Naive thymus-derived CD8-positive, alpha-beta T cell (primary cell): ENCODE measurements around the gene SH3TC2. TPM values are rescaled to one million over a fixed set of nuclear protein-coding genes. Genes with fewer than 3 reads are reported as not detected.

Experiments used
- ATAC-seq, 2 donors: fragments of 150-1000 bp; cut with Tn5 transposase in 1 of 2; sonication (Bioruptor Pico), chemical (Tn5 transposase) in 1 of 2; 1 replicate in 1 of 2; 2 replicates in 1 of 2; pipeline ENCODE4 v1.10.0; 2021; ENCODE audit warnings: mild to moderate bottlenecking in 2 of 2, moderate library complexity in 2 of 2
- POLR2A ChIA-PET: fragments of 350-600 bp; sonication (Branson Sonifier 250); formaldehyde crosslinking; loops from one replicate; lab custom pipeline; 2021; ENCODE audit warnings: antibody characterized with exemption; lab: Charles Lee
- DNase-seq, 10 donors: peaks; one replicate each; pipeline versions ENCODE4 v3.0.0 to v3.0.0-alpha.2; 2020 to 2022
- H3K27ac Mint-ChIP-seq, 10 donors: one replicate each; pipeline ENCODE4 v1.8.0; 2020 to 2022; ENCODE audit warnings: mild to moderate bottlenecking in 10 of 10, mixed read lengths in 10 of 10, moderate library complexity in 4 of 10, inconsistent platforms in 1 of 10
- H3K27me3 Mint-ChIP-seq, 5 donors: one replicate each; pipeline ENCODE4 v1.8.0; 2021 to 2022; ENCODE audit warnings: mixed read lengths in 5 of 5
- H3K36me3 Mint-ChIP-seq, 3 donors: one replicate each; pipeline ENCODE4 v1.8.0; 2020 to 2022; ENCODE audit warnings: mixed read lengths in 3 of 3, mild to moderate bottlenecking in 2 of 3, inconsistent platforms in 1 of 3
- H3K4me1 Mint-ChIP-seq, 4 donors: one replicate each; pipeline ENCODE4 v1.8.0; 2021 to 2022; ENCODE audit warnings: mixed read lengths in 4 of 4
- H3K4me3 Mint-ChIP-seq, 10 donors: one replicate each; pipeline ENCODE4 v1.8.0; 2020 to 2022; ENCODE audit warnings: mild to moderate bottlenecking in 10 of 10, mixed read lengths in 10 of 10, moderate library complexity in 6 of 10, inconsistent platforms in 1 of 10
- H3K9me3 Mint-ChIP-seq, 9 donors: one replicate each; pipeline ENCODE4 v1.8.0; 2020 to 2022; ENCODE audit warnings: mixed read lengths in 9 of 9, mild to moderate bottlenecking in 3 of 9, inconsistent platforms in 1 of 9, moderate library complexity in 1 of 9
- polyA plus RNA-seq, 3 donors: library from polyadenylated mRNA; unstranded; fragments of 300-500 nt; fragmentation: Illumina TruSeq; gene quantifications; one replicate each; pipeline ENCODE4 v1.2.3, GENCODE V29; 2021
- total RNA-seq, 8 experiments: library from RNA in 2 of 8; stranded (reverse) in 2 of 8; gene quantifications; one replicate each; pipeline ENCODE4 v1.2.3 and lab custom pipeline; 2021 to 2026

The SH3TC2 gene
- total and polyA plus RNA-seq, 5 experiments from 2014 or later: not detected

DNA sequence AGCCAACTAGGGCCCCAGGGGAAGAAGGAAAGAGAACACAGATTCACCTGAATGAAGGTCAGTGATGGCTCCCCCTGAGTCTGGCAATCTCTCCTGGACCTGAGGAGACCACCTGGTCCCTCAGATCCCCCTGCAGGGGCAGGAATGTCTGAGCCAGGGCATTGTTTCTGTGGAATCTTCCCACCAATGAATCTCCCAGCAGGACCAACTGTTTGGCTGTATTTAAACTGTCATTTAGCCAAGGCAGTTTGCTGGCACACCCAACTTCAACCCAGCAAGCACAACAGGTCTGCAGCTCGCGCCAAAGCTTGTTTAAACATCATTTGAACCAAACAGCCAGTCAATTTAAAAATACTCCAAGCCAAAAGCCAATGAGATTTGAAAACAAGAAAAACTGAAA lies 92.6 kb downstream of the SH3TC2 start:
- Mint-ChIP-seq H3K36me3 (no peaks in the 10 kb centered on the region), H3K27me3 (peaks cover 3 to 26% (median 5%) of the 10 kb centered on the region in 5 donors), H3K27ac (no peak overlapping the region), H3K9me3 (no peaks in the 10 kb centered on the region), H3K4me1 (peaks cover 0 to 2% (median 0%) of the 10 kb centered on the region in 4 donors), H3K4me3 (no peak overlapping the region)
- no peak for DNase-seq
- POLR2A ChIA-PET: no interaction called here
- ATAC-seq: no peak

DNA sequence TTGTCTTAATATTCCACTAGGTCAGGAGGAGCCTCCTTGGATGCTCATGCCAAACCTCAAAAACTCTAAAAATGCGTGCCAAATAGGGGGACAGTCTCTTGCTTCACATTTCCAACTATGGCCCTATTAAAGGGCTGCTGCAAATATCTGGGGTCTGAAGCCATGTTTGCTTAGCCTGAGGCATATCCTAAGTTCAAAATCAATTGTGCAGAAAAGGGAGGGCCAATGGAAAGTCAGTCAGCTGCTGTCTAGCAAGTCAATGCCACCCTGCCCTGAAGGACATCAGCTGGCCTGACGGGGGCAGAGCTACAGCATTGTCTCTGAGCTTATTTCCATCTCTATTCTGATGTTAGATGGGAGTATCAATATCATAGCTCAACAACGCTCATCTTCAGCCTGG lies 93.6 kb downstream of the SH3TC2 start:
- H3K27ac Mint-ChIP-seq: no peak overlapping the region
- peaks cover 3 to 21% (median 5%) of the 10 kb centered on the region in 5 donors for H3K27me3 Mint-ChIP-seq
- no peaks in the 10 kb centered on the region for H3K36me3 Mint-ChIP-seq
- ATAC-seq: no peak
- peaks cover 0 to 2% (median 0%) of the 10 kb centered on the region in 4 donors for H3K4me1 Mint-ChIP-seq
- H3K9me3 Mint-ChIP-seq: no peaks in the 10 kb centered on the region
- DNase-seq: no peak
- POLR2A ChIA-PET: no interaction called here
- H3K4me3 Mint-ChIP-seq: no peak overlapping the region

DNA sequence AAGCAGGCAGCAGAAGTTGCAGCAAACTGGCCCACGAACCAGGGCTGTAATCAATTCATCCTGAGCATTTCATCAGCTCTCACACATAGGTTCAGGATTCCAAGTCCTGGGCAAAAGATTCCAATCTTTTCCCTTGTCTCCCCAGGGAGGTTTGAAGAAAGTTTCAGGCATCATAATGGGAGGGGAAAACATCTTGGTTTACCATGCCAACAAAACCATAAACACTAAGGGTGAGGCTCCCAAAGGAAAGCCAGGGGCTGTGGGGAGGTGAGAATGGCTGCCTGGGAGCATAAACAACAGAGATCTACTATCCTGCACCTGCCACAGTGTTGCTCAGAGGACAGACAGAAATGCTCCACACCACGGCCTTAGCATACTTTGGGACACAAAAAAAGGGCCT lies 94.6 kb downstream of the SH3TC2 start:
- peaks cover 0 to 12% (median 1%) of the 10 kb centered on the region in 5 donors for H3K27me3 Mint-ChIP-seq
- no peak overlapping the region for H3K27ac Mint-ChIP-seq
- DNase-seq: no peak
- peaks cover 1 to 7% (median 4%) of the 10 kb centered on the region in 4 donors for H3K4me1 Mint-ChIP-seq
- H3K9me3 Mint-ChIP-seq: no peaks in the 10 kb centered on the region
- H3K36me3 Mint-ChIP-seq: no peaks in the 10 kb centered on the region
- ATAC-seq: no peak
- H3K4me3 Mint-ChIP-seq: no peak overlapping the region
- POLR2A ChIA-PET: no interaction called here

DNA sequence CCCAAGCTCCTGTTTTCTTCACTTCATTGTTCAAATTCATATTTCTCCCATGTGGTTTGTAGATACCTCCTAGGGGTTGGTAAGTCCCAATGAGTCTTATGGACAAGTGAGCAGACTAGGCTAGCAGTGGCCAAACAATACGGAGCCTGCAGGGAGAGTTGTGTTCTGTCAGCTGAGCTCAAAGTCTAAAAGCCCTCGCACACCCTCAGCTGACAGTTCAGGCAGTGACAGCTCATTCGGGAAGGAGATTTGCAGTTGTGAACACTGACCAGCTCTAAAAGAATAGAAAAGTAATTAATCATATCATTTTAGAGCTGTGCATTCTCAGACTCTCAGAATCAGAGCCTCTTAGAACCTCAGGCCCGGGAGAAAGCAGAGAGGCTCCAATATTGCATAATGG lies 95.1 kb downstream of the SH3TC2 start:
- Mint-ChIP-seq H3K36me3 (no peaks in the 10 kb centered on the region), H3K4me1 (peaks cover 1 to 7% (median 4%) of the 10 kb centered on the region in 4 donors), H3K27me3 (peaks cover 0 to 12% (median 1%) of the 10 kb centered on the region in 5 donors), H3K9me3 (no peaks in the 10 kb centered on the region), H3K27ac (no peak overlapping the region), H3K4me3 (no peak overlapping the region)
- POLR2A ChIA-PET: no interaction called here
- DNase-seq (no peak), ATAC-seq (no peak)

DNA sequence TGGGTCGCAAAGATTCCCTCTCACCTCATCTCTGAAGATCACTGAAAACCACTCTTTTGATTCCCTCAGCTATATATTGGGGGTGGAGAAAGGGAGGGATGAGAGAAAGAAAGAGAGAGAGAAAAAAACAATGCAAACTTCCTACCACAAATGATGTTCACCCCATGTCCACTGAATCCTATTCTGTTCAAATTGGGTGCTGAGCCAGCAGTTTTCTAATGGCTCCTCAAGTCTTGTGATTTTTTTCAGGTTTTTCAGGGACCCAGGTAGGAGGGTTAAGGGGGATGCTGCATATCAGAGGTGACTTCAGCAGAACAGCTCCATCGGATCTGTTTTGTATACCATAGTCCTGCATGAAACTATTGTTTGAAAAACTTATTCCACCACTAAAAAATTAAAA lies 95.9 kb downstream of the SH3TC2 start:
- POLR2A ChIA-PET: no interaction called here
- Mint-ChIP-seq H3K4me3 (no peak overlapping the region), H3K27me3 (peaks cover 0 to 6% (median 0%) of the 10 kb centered on the region in 5 donors), H3K36me3 (no peaks in the 10 kb centered on the region), H3K27ac (no peak overlapping the region), H3K4me1 (peaks cover 1 to 7% (median 4%) of the 10 kb centered on the region in 4 donors), H3K9me3 (no peaks in the 10 kb centered on the region)
- DNase-seq (no peak), ATAC-seq (no peak)

DNA sequence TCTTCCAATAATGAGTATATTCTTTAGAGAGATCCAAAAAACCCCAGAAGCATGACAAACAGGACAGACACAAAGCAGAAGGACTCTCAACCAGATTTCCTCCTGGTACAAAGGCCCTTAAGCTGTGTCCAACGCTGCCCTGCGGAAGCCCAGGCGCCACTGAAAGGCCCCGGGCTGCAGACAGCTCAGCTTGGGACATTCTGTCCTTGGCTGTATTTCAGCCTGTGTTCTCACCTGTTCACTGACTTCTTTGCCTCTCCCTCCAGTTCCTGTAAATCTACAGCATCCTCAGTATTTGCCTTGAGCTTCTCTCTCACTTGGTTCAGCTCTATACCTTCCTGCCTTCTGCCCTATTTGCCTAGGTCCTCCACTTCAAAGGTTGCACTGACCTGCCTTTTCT lies 96.5 kb downstream of the SH3TC2 start:
- POLR2A ChIA-PET: no interaction called here
- ATAC-seq (no peak), DNase-seq (no peak)
- Mint-ChIP-seq H3K27ac (no peak overlapping the region), H3K9me3 (no peaks in the 10 kb centered on the region), H3K36me3 (no peaks in the 10 kb centered on the region), H3K4me3 (no peak overlapping the region), H3K4me1 (peaks cover 1 to 7% (median 4%) of the 10 kb centered on the region in 4 donors), H3K27me3 (peaks cover 0 to 6% (median 0%) of the 10 kb centered on the region in 5 donors)

DNA sequence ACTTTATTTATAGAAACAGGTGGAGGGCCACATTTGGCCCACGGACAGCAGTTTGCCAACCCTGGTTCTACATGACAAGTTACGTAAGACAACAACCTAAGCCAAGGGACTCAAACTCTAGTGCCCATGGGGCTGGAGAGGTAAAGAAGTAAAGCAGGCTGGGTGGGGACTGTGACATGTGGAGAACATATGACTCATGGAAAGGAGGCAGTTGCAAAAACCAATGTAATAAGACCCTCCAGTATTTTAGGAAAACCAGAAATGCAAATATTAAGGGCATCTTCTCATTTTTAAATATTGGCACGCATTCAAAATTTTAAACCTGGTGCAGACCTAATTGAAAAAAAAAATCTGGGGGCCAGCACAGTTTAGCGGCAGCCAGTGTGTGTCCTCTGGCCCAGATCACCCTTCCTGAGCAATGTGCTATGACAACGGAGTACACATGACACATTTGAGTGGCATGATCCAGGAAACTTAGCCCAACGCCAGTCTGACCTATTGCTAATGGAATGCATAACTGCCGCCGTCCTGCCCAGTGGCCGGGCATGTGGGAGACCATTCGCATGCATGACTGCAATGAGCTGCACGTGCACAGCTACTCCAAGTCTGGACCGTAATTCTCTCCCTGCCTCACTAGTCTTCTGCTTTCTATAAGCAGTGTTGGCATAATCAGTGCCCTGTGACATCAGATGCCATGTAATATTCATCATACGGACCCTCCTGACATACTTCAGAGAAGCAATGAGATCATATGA lies 97.2 kb downstream of the SH3TC2 start:
- Mint-ChIP-seq H3K27me3 (peaks cover 0 to 6% (median 1%) of the 10 kb centered on the region in 5 donors), H3K9me3 (no peaks in the 10 kb centered on the region), H3K4me3 (no peak overlapping the region), H3K27ac (no peak overlapping the region), H3K36me3 (no peaks in the 10 kb centered on the region), H3K4me1 (peaks cover 1 to 7% (median 4%) of the 10 kb centered on the region in 4 donors)
- ATAC-seq (no peak), DNase-seq (no peak)
- POLR2A ChIA-PET: no interaction called here

DNA sequence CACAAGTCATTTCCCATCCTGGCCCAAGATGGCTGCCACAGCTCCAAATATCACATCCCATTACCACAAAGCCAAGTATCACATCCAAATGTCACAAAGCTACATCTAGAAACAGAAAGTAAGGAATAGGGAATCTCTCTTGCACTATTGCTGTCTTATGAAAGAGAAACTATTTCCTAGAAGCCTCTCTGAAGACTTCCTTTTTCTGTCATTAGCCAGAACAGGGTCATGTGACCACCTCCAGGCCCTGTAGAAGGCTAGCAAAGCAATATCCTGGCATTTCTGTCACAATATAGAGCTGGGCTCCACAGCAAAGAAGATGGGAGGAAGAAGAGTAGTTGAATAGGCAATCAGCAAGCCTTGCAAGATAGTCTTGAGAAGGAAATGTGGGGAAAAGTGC lies 99.2 kb downstream of the SH3TC2 start:
- H3K27me3 Mint-ChIP-seq: peaks cover 1 to 16% (median 9%) of the 10 kb centered on the region in 5 donors
- DNase-seq (no peak), ATAC-seq (no peak)
- peaks cover 0 to 7% (median 3%) of the 10 kb centered on the region in 4 donors for H3K4me1 Mint-ChIP-seq
- H3K36me3 Mint-ChIP-seq: no peaks in the 10 kb centered on the region
- H3K27ac Mint-ChIP-seq: no peak overlapping the region
- POLR2A ChIA-PET: no interaction called here
- H3K4me3 Mint-ChIP-seq: no peak overlapping the region
- H3K9me3 Mint-ChIP-seq: no peaks in the 10 kb centered on the region

DNA sequence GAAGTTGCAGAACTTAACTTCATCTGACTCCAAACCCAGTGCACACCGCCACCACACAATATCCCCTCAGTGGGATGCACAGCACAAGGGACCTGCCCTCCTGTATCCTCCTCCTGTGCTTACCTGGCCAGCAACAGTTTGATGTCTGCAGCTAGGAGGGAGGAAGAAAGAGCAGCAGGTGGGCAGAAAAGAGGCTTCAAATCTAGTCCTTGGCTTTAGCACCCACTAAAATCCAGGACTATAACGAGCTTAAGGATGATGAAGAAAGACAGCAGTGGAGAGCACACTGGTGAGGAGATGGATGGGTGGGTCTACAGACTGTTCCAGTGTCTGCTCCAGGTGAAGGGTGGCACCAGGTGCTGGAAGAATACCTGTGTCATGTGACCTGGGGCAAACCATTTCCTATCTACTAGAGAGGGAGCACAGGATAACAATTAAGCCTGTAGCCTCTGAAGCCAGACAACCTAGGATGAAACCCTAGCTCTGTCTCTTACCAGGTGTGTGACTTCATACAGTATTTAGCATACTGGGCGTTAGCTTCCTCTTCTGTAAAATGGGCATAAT lies 100.0 kb downstream of the SH3TC2 start:
- Mint-ChIP-seq H3K27ac (no peak overlapping the region), H3K36me3 (no peaks in the 10 kb centered on the region), H3K4me3 (no peak overlapping the region), H3K4me1 (peaks cover 0 to 7% (median 3%) of the 10 kb centered on the region in 4 donors), H3K9me3 (no peaks in the 10 kb centered on the region), H3K27me3 (peaks cover 1 to 25% (median 9%) of the 10 kb centered on the region in 5 donors)
- POLR2A ChIA-PET: no interaction called here
- no peak for ATAC-seq
- no peak for DNase-seq

DNA sequence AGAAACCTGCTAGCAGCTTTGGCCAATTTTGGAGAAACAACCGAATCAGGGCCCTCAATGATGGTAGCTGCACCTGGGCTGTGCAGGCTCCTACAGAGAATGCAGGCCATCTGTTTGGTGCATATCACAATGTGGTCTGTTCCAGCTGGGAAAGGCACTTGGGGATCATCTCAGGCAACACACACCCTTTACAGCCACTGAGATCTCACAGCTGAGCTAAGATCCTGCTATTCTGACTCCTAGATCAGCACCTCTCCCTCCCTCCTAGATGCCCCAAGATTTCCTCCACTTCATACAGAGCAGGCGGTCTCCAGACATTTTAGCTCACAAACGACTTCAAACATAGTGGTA lies 100.7 kb downstream of the SH3TC2 start:
- no peak for ATAC-seq
- Mint-ChIP-seq H3K9me3 (no peaks in the 10 kb centered on the region), H3K4me3 (no peak overlapping the region), H3K27me3 (peaks cover 1 to 27% (median 10%) of the 10 kb centered on the region in 5 donors), H3K36me3 (no peaks in the 10 kb centered on the region), H3K27ac (no peak overlapping the region), H3K4me1 (peaks cover 0 to 7% (median 3%) of the 10 kb centered on the region in 4 donors)
- DNase-seq: no peak
- POLR2A ChIA-PET: no interaction called here

DNA sequence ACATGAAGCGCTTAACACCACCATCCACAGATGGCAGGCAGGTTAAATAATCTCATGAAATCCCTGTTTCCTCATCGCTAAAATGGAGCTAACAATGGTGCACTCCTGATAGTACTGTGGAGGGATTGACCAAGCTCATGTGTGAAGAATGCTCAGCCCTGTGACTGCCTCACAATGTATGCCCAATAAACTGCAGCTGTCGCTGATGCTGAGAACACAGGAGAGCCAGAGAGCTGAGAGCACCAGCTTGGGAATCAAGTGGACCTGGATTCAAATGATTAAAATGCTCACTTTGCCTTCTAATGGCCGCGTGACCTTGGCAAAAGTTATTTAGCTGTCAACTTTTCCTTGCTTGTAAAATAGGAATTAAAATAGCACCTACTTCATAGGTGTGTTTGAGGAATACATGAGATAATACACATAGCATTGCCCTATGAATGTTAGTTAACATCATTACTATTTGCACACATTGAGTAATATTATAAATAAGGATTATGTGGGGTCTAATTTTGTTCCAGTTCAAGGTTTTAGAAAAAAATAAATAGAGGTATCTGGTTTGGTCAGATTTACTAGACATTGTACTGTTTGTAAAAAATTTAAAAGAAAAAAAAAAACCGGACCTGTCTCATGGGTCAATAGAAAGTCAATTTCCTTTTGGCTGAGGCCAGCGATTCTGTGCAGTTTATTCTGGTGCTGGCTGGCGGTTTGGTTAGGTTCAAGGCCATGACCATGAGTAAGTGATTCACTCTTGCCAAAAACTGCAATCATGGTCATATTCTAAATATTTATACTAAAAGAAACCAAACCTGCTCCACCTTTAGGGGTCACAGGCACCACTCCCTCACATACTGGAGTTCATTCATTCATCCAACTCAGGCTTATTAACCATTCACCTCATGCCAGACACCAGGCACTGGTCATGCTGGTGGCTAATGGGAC lies 101.3 kb downstream of the SH3TC2 start:
- POLR2A ChIA-PET: no interaction called here
- no peaks in the 10 kb centered on the region for H3K9me3 Mint-ChIP-seq
- H3K27me3 Mint-ChIP-seq: peaks cover 1 to 27% (median 10%) of the 10 kb centered on the region in 5 donors
- H3K36me3 Mint-ChIP-seq: no peaks in the 10 kb centered on the region
- no peak overlapping the region for H3K27ac Mint-ChIP-seq
- peaks cover 0 to 7% (median 3%) of the 10 kb centered on the region in 4 donors for H3K4me1 Mint-ChIP-seq
- no peak for DNase-seq
- ATAC-seq: no peak
- H3K4me3 Mint-ChIP-seq: no peak overlapping the region

DNA sequence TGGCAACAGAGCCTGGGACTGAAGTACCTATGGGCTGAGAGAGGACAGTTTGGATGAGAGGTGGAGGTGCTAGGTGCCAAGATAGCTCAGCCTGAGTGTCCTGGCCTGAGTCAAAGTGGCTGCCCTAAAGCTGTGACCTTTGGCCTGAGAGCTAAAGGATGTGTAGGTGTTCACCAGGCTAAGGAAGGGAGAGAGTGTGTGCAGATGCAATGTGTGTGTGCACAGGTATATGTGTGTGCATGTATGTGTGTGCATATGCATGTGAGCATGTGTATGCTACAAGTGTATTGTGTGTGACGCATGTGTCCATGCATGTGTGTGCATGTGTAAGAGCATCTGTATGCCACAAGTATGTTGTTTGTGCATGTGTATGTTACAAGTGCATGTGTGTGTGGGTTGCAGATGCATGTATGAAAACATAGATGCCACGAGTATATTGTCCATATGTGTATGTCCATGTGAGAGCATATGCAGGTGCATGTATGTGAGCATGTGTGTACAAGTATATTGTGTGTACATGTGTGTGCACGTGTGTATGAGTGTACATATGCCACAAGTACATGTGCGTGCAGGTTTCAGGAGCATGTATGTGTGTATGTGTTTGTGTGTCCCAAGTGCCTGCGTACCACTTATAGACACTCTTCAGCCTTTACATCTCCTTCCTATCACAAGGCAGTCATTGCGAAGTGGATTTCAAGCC lies 102.6 kb downstream of the SH3TC2 start:
- ATAC-seq: no peak

More for the DNA sequence above, 102.6 kb downstream of the SH3TC2 start:
- DNase-seq: no peak
- Mint-ChIP-seq H3K4me1 (peaks cover 0 to 7% (median 3%) of the 10 kb centered on the region in 4 donors), H3K4me3 (no peak overlapping the region), H3K27me3 (peaks cover 1 to 27% (median 10%) of the 10 kb centered on the region in 5 donors), H3K36me3 (no peaks in the 10 kb centered on the region), H3K9me3 (no peaks in the 10 kb centered on the region), H3K27ac (no peak overlapping the region)
- POLR2A ChIA-PET: no interaction called here
